Stimulated activated naive CD8-positive, alpha-beta T cell treated with anti-CD3 and anti-CD28 coated beads, Interleukin-15, amount 100 ng/mL, for 72 hours (primary cell): ENCODE data around the gene GMDS.
"Not testable (repeated sequence)": the region's sequence is repeated elsewhere in the genome, so short reads cannot be mapped to it uniquely, and the experiment has no call there.

Experiments
- ATAC-seq: fragments of 150-1000 bp; cut with Tn5 transposase; 2 replicates; pipeline ENCODE4 v1.10.0; 2021; ENCODE audit warnings: mild to moderate bottlenecking, moderate library complexity
- DNase-seq, 2 donors: peaks; one replicate each; pipeline ENCODE4 v3.0.0; 2021 to 2022
- H3K27ac Mint-ChIP-seq, 2 donors: one replicate each; pipeline ENCODE4 v1.8.0; 2022; ENCODE audit warnings: mild to moderate bottlenecking in 2 of 2, mixed read lengths in 2 of 2, moderate library complexity in 2 of 2
- H3K27me3 Mint-ChIP-seq: one replicate; pipeline ENCODE4 v1.8.0; 2022; ENCODE audit warnings: mixed read lengths
- H3K4me1 Mint-ChIP-seq: one replicate; pipeline ENCODE4 v1.8.0; 2022; ENCODE audit warnings: mild to moderate bottlenecking, mixed read lengths
- H3K4me3 Mint-ChIP-seq, 2 donors: one replicate each; pipeline ENCODE4 v1.8.0; 2022; ENCODE audit warnings: mild to moderate bottlenecking in 2 of 2, mixed read lengths in 2 of 2, moderate library complexity in 1 of 2
- H3K9me3 Mint-ChIP-seq, 2 donors: one replicate each; pipeline ENCODE4 v1.8.0; 2022; ENCODE audit warnings: mixed read lengths in 2 of 2

The GMDS gene

GRCh38 chr6:1705630-1706029 is 539.8 kb downstream of the GMDS start:
- DNase-seq (no peak), ATAC-seq (no peak)
- no peak overlapping the region for H3K4me3 Mint-ChIP-seq
- H3K27ac Mint-ChIP-seq, result no peak overlapping the region
- H3K4me1 Mint-ChIP-seq, result no peaks in the 10 kb centered on the region
- H3K9me3 Mint-ChIP-seq, result no peaks in the 10 kb centered on the region
- no peaks in the 10 kb centered on the region for H3K27me3 Mint-ChIP-seq

- Mint-ChIP-seq H3K27ac (no peak overlapping the region), H3K27me3 (no peaks in the 10 kb centered on the region), H3K4me1 (no peaks in the 10 kb centered on the region), H3K4me3 (no peak overlapping the region), H3K9me3 (no peaks in the 10 kb centered on the region)
- DNase-seq, result no peak
- no peak for ATAC-seq
Measured at GRCh38 chr6:1705183-1705582, 540.2 kb downstream of the GMDS start.

GRCh38 chr6:1704711-1705110 is 540.7 kb downstream of the GMDS start:
- H3K9me3 Mint-ChIP-seq, result no peaks in the 10 kb centered on the region
- ATAC-seq (no peak), DNase-seq (no peak)
- no peak overlapping the region for H3K27ac Mint-ChIP-seq
- H3K4me1 Mint-ChIP-seq, result peaks cover under 1% of the 10 kb centered on the region
- H3K4me3 Mint-ChIP-seq, result no peak overlapping the region
- no peaks in the 10 kb centered on the region for H3K27me3 Mint-ChIP-seq

DNA sequence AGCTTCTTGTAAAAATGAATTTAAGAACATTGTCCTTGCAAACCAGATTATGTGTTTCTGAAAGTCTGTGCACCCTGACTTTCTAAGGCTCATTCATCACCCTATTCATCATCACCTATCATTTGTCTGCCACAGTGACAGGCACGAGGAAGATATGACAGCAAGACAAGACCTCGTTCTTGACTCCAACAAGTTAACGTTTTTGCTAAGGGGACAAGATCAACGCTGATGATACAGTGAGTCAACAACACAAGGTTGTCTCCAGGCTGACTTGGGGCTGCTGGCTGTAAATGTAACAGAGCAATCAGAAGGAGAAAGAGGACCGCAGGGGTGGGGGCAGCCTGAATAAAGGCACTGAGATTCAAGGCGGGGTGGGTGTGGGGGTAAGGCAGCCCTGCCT is 541.5 kb downstream of the GMDS start:
- DNase-seq, result no peak
- H3K4me1 Mint-ChIP-seq, result peaks cover 9% of the 10 kb centered on the region
- H3K27me3 Mint-ChIP-seq, result no peaks in the 10 kb centered on the region
- no peak overlapping the region for H3K27ac Mint-ChIP-seq
- H3K4me3 Mint-ChIP-seq, result no peak overlapping the region
- H3K9me3 Mint-ChIP-seq, result no peaks in the 10 kb centered on the region
- ATAC-seq, result no peak

DNA sequence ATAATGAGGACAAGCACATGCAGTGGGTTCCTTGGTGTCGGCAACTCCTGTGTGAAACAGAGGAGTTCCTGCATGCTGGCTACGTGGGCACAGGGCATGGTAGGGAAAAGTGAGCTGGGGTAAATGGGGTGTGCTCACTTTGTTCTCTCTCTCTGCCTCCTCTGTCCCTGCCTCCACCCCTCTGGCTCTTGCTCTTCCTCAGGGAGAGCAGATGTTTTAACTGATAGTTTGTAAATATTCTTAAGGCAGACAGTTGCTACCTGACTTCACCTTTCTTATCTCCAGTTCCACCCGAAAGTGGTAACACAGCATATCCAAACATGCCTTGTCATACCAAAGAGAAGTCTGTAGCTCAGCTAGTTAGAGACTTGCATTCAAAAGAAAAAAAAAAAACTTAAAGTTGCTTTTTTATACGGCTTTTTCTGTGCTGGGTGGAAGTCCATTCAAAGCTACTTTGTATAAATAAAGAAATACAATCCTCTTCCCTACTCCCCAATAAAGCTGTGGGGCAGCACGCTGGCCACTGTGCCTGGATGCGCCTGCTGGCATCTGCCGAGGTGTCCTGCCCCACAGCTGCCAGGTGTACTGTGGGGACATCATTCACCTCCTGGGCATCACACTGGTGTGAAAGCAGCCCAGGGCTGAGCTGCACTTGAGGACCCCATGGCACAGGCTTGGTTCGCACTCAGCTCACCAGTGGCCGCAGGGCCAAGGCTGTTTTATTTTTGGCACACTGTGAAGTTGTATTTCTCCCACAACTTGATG is 542.1 kb downstream of the GMDS start:
- DNase-seq, result no peak
- Mint-ChIP-seq H3K4me1 (peaks cover 11% of the 10 kb centered on the region), H3K27ac (no peak overlapping the region), H3K27me3 (no peaks in the 10 kb centered on the region), H3K9me3 (no peaks in the 10 kb centered on the region), H3K4me3 (no peak overlapping the region)
- no peak for ATAC-seq

DNA sequence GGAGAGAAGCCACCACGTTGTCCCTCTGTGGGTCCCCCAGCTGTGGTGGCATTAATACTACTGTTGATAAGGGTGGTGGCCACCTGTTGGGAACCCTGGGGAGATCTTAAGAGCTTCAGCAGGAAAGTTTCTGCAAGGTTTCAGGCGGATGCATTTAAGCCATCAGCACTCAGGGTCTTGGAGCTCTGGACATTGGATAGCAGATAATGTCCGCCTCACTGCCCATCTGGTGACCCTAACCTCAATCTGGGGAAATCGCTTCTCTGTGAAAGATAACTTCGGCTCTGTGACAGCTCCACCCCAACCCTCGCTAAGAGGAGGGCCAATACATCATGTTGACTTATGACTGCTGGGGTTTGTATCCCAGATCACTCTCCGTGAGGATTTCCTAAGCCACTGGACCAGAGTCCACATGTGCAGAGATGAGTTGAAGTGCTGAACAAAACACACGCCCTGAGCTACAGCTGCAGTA is 542.8 kb downstream of the GMDS start:
- DNase-seq, result no peak
- Mint-ChIP-seq H3K27ac (no peak overlapping the region), H3K4me1 (peaks cover 11% of the 10 kb centered on the region), H3K27me3 (no peaks in the 10 kb centered on the region), H3K9me3 (no peaks in the 10 kb centered on the region), H3K4me3 (no peak overlapping the region)
- no peak for ATAC-seq

GRCh38 chr6:1701668-1702353 is 543.6 kb downstream of the GMDS start:
- no peaks in the 10 kb centered on the region for H3K27me3 Mint-ChIP-seq
- no peak for DNase-seq

DNA sequence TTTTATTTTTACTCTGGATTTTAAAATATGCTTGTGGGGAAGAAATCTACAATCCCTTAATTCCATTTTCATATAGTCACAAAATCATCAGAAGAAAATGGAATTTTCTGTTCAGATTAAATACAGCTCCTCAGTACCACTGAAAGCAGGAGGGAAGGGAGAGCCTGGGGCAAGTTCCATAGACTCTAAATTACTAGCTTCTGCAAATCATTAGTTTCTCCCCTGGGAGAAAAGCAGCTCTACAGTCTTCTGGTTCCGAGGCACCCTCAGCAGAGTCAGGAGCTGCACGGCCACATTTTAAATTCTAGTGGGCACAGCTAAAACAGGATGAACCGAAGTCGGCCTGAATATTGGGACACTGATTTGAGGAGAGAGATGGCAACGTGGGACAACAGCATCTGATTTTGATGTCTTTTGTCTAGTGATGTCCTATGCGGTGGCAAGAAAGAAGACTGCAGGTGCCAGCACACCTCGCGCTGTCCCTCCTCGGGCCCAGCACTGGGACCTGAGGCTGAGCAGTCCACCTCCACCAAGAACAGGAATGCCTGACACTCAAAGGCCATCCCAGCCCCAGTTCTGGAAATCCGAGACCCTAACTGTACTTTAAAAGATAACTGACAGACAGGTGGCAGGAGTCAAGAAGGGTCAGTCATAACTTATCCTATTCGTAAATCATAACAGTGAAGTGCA is 545.0 kb downstream of the GMDS start:
- DNase-seq, result no peak
- Mint-ChIP-seq H3K27ac (no peak overlapping the region), H3K9me3 (no peaks in the 10 kb centered on the region), H3K4me3 (no peak overlapping the region), H3K27me3 (no peaks in the 10 kb centered on the region), H3K4me1 (peaks cover 11% of the 10 kb centered on the region)
- no peak for ATAC-seq

More at GRCh38 chr6:1701668-1702353, 543.6 kb downstream of the GMDS start:
- Mint-ChIP-seq H3K4me1 (peaks cover 11% of the 10 kb centered on the region), H3K27ac (no peak overlapping the region), H3K4me3 (no peak overlapping the region), H3K9me3 (no peaks in the 10 kb centered on the region)
- ATAC-seq, result no peak

GRCh38 chr6:1698527-1698926 is 546.9 kb downstream of the GMDS start:
- Mint-ChIP-seq H3K4me3 (no peak overlapping the region), H3K27ac (no peak overlapping the region), H3K27me3 (no peaks in the 10 kb centered on the region), H3K9me3 (peaks cover 0 to under 1% of the 10 kb centered on the region in 2 donors), H3K4me1 (peaks cover 11% of the 10 kb centered on the region)
- no peak for DNase-seq
- ATAC-seq, result no peak

GRCh38 chr6:1697688-1698351 is 547.6 kb downstream of the GMDS start:
- H3K27me3 Mint-ChIP-seq, result no peaks in the 10 kb centered on the region
- DNase-seq, result no peak

GRCh38 chr6:1696463-1696850 is 548.9 kb downstream of the GMDS start:
- no peak for ATAC-seq
- H3K27ac Mint-ChIP-seq, result no peak overlapping the region
- no peak for DNase-seq

More at GRCh38 chr6:1697688-1698351, 547.6 kb downstream of the GMDS start:
- H3K27ac Mint-ChIP-seq, result no peak overlapping the region
- H3K4me1 Mint-ChIP-seq, result peaks cover 11% of the 10 kb centered on the region
- no peak for ATAC-seq
- H3K9me3 Mint-ChIP-seq, result peaks cover 0 to 8% of the 10 kb centered on the region in 2 donors
- no peak overlapping the region for H3K4me3 Mint-ChIP-seq

DNA sequence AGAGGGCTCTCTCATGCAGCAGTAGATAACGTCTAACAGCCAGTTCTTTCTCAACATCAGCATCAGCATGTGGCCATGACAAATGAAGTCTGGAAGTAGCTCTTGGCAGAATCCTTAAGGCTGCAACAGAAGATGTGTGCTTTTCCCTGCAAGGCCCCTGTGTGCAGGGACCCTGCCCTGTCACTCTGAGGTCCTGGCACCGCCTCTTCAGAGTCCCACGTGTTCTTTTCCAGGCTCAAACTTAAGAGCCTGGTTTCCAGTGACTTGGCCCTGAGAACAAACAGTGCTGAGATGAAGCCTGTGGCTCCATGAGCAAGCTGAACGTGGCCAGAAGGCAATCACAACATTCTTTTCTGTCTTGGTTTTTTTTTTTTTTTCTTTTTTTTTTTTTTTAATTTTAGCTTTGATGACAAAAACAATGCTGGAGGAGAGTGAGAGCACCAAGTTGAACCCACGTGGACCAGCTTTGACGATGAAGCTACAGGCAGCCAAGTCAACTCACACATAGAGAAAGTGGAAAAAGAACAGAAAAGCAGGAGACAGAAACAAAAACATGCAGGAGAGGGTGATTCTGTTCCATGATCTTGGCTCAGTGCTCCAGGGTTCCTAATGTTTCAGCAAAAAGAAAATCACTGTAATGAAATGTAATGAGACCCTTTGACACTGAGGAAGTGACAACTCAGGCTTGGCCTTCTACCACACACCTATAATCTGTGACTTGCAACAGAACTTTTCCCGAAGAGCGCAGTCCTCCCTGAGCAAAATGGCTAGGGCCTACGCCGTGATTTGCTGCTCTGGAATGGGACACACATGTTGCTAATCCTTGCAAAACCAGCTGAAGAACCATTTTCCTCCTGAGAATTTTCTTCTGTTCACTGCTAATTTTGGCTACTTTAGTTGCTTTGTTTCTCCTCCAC is 549.6 kb downstream of the GMDS start:
- DNase-seq (no peak), ATAC-seq (no peak)
- Mint-ChIP-seq H3K4me3 (no peak overlapping the region), H3K4me1 (peaks cover 11% of the 10 kb centered on the region), H3K27me3 (no peaks in the 10 kb centered on the region), H3K9me3 (peaks cover 0 to 14% of the 10 kb centered on the region in 2 donors), H3K27ac (no peak overlapping the region)

More at GRCh38 chr6:1696463-1696850, 548.9 kb downstream of the GMDS start:
- H3K4me1 Mint-ChIP-seq, result peaks cover 11% of the 10 kb centered on the region
- no peak overlapping the region for H3K4me3 Mint-ChIP-seq
- H3K27me3 Mint-ChIP-seq, result no peaks in the 10 kb centered on the region
- H3K9me3 Mint-ChIP-seq, result peaks cover 0 to 14% of the 10 kb centered on the region in 2 donors

DNA sequence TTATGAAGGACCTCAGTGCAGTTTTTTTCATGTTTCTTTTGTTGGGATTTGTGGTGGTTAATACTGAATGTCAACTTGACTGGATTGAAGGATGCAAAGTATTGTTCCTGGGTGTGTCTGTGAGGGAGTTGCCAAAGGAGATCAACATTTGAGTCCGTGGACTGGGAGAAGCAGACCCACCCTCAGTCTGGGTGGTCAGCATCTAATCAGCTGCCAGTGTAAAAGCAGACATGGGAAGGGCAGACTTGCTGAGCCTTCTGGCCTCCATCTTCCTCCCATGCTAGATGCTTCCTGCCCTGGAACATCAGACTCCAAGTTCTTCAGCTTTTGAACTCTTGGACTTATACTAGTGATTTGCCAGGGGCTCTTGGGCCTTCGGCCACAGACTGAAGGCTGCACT is 553.6 kb downstream of the GMDS start:
- peaks cover 0 to 14% of the 10 kb centered on the region in 2 donors for H3K9me3 Mint-ChIP-seq
- peak overlapping the region in 1 of 2 donors; percentile 43 for H3K27ac Mint-ChIP-seq
- not testable (repeated sequence) for H3K27me3 Mint-ChIP-seq, H3K4me1 Mint-ChIP-seq, H3K4me3 Mint-ChIP-seq, DNase-seq, ATAC-seq

DNA sequence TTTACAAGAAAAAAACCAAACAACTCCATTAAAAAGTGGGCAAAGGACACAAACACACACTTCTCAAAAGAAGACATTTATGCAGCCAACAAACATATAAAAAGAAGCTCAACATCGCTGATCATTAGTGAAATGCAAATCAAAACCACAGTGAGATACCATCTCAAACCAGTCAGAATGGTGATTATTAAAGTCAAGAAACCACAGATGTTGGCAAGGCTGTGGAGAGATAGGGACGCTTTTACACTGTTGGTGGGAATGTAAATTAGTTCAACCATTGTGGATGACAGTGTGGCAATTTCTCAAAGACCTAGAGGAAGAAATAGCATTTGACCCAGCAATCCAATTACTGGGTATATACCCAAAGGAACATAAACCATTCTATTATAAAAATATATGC is 554.7 kb downstream of the GMDS start:
- not testable (repeated sequence) for H3K27ac Mint-ChIP-seq, H3K4me1 Mint-ChIP-seq, DNase-seq, ATAC-seq, H3K4me3 Mint-ChIP-seq, H3K27me3 Mint-ChIP-seq
- peaks cover 0 to 14% of the 10 kb centered on the region in 2 donors for H3K9me3 Mint-ChIP-seq
